ENCODE data around the gene KAZN.

Gene KAZN

GRCh38 chr1:15137809-15138208 lies 539.3 kb downstream of the KAZN start:
- TF ChIP-seq CTCF (conservative IDR thresholded peaks at IDR 0.05; ENCODE audit: low read length), result no peak
- DNase-seq (ENCODE audit: low read depth), result no peak
- no peak overlapping the region for H3K4me3 ChIP-seq (ENCODE audit: low read length)

- H3K4me3 ChIP-seq (ENCODE audit: low read length), result no peak overlapping the region
- no peak for TF ChIP-seq CTCF (conservative IDR thresholded peaks at IDR 0.05; ENCODE audit: low read length)
- DNase-seq (ENCODE audit: low read depth), result no peak
These were observed 541.3 kb downstream of the KAZN start for GRCh38 chr1:15139654-15140350.

GRCh38 chr1:15141935-15142539 lies 543.6 kb downstream of the KAZN start:
- DNase-seq (ENCODE audit: low read depth), result peak; percentile 72

GRCh38 chr1:15145327-15145726 lies 546.8 kb downstream of the KAZN start:
- TF ChIP-seq CTCF (conservative IDR thresholded peaks at IDR 0.05; ENCODE audit: low read length), result no peak
- no peak for DNase-seq (ENCODE audit: low read depth)
- H3K4me3 ChIP-seq (ENCODE audit: low read length), result no peak overlapping the region

More at GRCh38 chr1:15141935-15142539, 543.6 kb downstream of the KAZN start:
- H3K4me3 ChIP-seq (ENCODE audit: low read length), result no peak overlapping the region
- peak; percentile 20 for TF ChIP-seq CTCF (conservative IDR thresholded peaks at IDR 0.05; ENCODE audit: low read length)

- no peak overlapping the region for H3K4me3 ChIP-seq (ENCODE audit: low read length)
These were observed 547.7 kb downstream of the KAZN start for GRCh38 chr1:15146142-15146680.

GRCh38 chr1:15146971-15147376 lies 548.5 kb downstream of the KAZN start:
- no peak for DNase-seq (ENCODE audit: low read depth)
- TF ChIP-seq CTCF (conservative IDR thresholded peaks at IDR 0.05; ENCODE audit: low read length), result no peak
- no peak overlapping the region for H3K4me3 ChIP-seq (ENCODE audit: low read length)

More at GRCh38 chr1:15146142-15146680, 547.7 kb downstream of the KAZN start:
- no peak for TF ChIP-seq CTCF (conservative IDR thresholded peaks at IDR 0.05; ENCODE audit: low read length)
- no peak for DNase-seq (ENCODE audit: low read depth)

GRCh38 chr1:15148004-15148403 lies 549.5 kb downstream of the KAZN start:
- no peak for DNase-seq (ENCODE audit: low read depth)
- H3K4me3 ChIP-seq (ENCODE audit: low read length), result no peak overlapping the region
- TF ChIP-seq CTCF (conservative IDR thresholded peaks at IDR 0.05; ENCODE audit: low read length), result no peak
